Kidney epithelial cell (primary cell): ENCODE measurements around the gene MYO3B. TPM values are rescaled to one million over a fixed set of nuclear protein-coding genes. Genes with fewer than 3 reads are reported as not detected.

Experiments
- DNase-seq: peaks from one replicate; pipeline ENCODE4 v3.0.0-alpha.2; 2010; ENCODE audit warnings: low read depth
- H3K27me3 ChIP-seq: 2 replicates; pipeline ENCODE4 v1.6.0; 2011; ENCODE audit warnings: low read length; ENCODE audit not compliant: control insufficient read depth, insufficient read depth
- H3K36me3 ChIP-seq: 2 replicates; pipeline ENCODE4 v1.5.1; 2011; ENCODE audit warnings: low read length; ENCODE audit not compliant: control insufficient read depth, insufficient read depth
- H3K4me3 ChIP-seq: 2 replicates; pipeline ENCODE4 v1.5.1; 2011; ENCODE audit warnings: low read depth, mild to moderate bottlenecking, control low read depth, low read length
- CTCF ChIP-seq: IDR thresholded peaks from 2 replicates; pipeline ENCODE4 v1.5.1; 2011; ENCODE audit warnings: mild to moderate bottlenecking, moderate library complexity, low read length, control low read depth, inconsistent platforms; ENCODE audit not compliant: insufficient read depth, poor library complexity, severe bottlenecking
- total RNA-seq: library from RNA; depleted of rRNA; stranded (reverse); fragments of >200 nt; gene quantifications from 2 replicates; pipeline ENCODE4 v1.2.3, GENCODE V29; 2015

Gene MYO3B
- total RNA-seq, 1 donor from 2014 or later = 1.1 TPM

- H3K27me3 ChIP-seq = no peaks in the 10 kb centered on the region
- H3K4me3 ChIP-seq = no peak overlapping the region
- no peak for DNase-seq
- no peak for TF ChIP-seq CTCF
- H3K36me3 ChIP-seq = no peaks in the 10 kb centered on the region
Observed at GRCh38 chr2:170201734-170202393, 23.9 kb downstream of the MYO3B start.

GRCh38 chr2:170202437-170202836 lies 24.5 kb downstream of the MYO3B start:
- no peak overlapping the region for H3K4me3 ChIP-seq
- H3K27me3 ChIP-seq = no peaks in the 10 kb centered on the region
- H3K36me3 ChIP-seq = no peaks in the 10 kb centered on the region
- no peak for DNase-seq
- no peak for TF ChIP-seq CTCF

GRCh38 chr2:170204298-170204951 lies 26.5 kb downstream of the MYO3B start:
- Histone ChIP-seq H3K4me3 (no peak overlapping the region), H3K27me3 (no peaks in the 10 kb centered on the region), H3K36me3 (no peaks in the 10 kb centered on the region)
- TF ChIP-seq CTCF = no peak
- no peak for DNase-seq

GRCh38 chr2:170206246-170206645 lies 28.3 kb downstream of the MYO3B start:
- no peak for DNase-seq
- TF ChIP-seq CTCF = no peak
- H3K4me3 ChIP-seq = no peak overlapping the region
- no peaks in the 10 kb centered on the region for H3K27me3 ChIP-seq
- H3K36me3 ChIP-seq = no peaks in the 10 kb centered on the region

- H3K36me3 ChIP-seq = no peaks in the 10 kb centered on the region
- no peak overlapping the region for H3K4me3 ChIP-seq
- no peaks in the 10 kb centered on the region for H3K27me3 ChIP-seq
- TF ChIP-seq CTCF = no peak
- no peak for DNase-seq
Observed at GRCh38 chr2:170206805-170207407, 29.0 kb downstream of the MYO3B start.
